GM23338 (cell line): ENCODE results near the gene DBH. TPM values are rescaled to one million over a fixed set of nuclear protein-coding genes. Genes with fewer than 3 reads are reported as not detected.

ENCODE experiments used
- ATAC-seq: fragments of 200-7000 bp; cut with Tn5 transposase; 3 replicates; pipeline ENCODE4 v1.9.1; 2020
- DNase-seq: peaks from one replicate; pipeline ENCODE4 v3.0.0-alpha.2; 2015; ENCODE audit warnings: low spot score
- H2AFZ ChIP-seq: fragments of 200-600 bp; sonication (generic); 2 replicates; pipeline ENCODE4 v1.8.0; 2016; ENCODE audit warnings: antibody characterized with exemption, mild to moderate bottlenecking, moderate library complexity
- H3F3A ChIP-seq: fragments of 200-600 bp; sonication (generic); replicated peaks from 2 replicates; pipeline ENCODE4 v1.8.0; 2017; ENCODE audit warnings: antibody characterized with exemption, mixed run types, low read depth
- H3K27ac ChIP-seq: fragments of 200-600 bp; sonication (generic); 2 replicates; pipeline ENCODE4 v1.6.1; 2016; ENCODE audit warnings: low read depth
- H3K27me3 ChIP-seq: fragments of 200-600 bp; sonication (generic); 2 replicates; pipeline ENCODE4 v1.8.0; 2016; ENCODE audit warnings: mild to moderate bottlenecking, mixed run types, moderate library complexity; ENCODE audit not compliant: insufficient read depth
- H3K36me3 ChIP-seq: fragments of 200-600 bp; sonication (generic); 2 replicates; pipeline ENCODE4 v1.8.0; 2016; ENCODE audit warnings: mild to moderate bottlenecking; ENCODE audit not compliant: insufficient read depth
- H3K4me1 ChIP-seq: fragments of 200-600 bp; sonication (generic); 2 replicates; pipeline ENCODE4 v1.8.0; 2016; ENCODE audit warnings: mild to moderate bottlenecking, moderate library complexity; ENCODE audit not compliant: insufficient read depth
- H3K4me2 ChIP-seq: fragments of 200-600 bp; sonication (generic); 2 replicates; pipeline ENCODE4 v1.7.1; 2017; ENCODE audit warnings: mixed run types
- H3K4me3 ChIP-seq: fragments of 200-600 bp; sonication (generic); 2 replicates; pipeline ENCODE4 v1.6.1; 2016; ENCODE audit warnings: mixed run types
- H3K79me2 ChIP-seq: fragments of 200-600 bp; sonication (generic); replicated peaks from 2 replicates; pipeline ENCODE4 v1.8.0; 2017; ENCODE audit warnings: mild to moderate bottlenecking; ENCODE audit not compliant: insufficient read depth
- H3K9me2 ChIP-seq: fragments of 200-600 bp; sonication (generic); 2 replicates; pipeline ENCODE4 v1.8.0; 2017; ENCODE audit not compliant: insufficient read depth
- H4K20me1 ChIP-seq: fragments of 200-600 bp; sonication (generic); replicated peaks from 2 replicates; pipeline ENCODE4 v1.8.0; 2017; ENCODE audit warnings: mild to moderate bottlenecking; ENCODE audit not compliant: insufficient read depth
- H3K27ac Mint-ChIP-seq: 2 replicates; pipeline ENCODE4 v1.8.0; 2020; ENCODE audit warnings: inconsistent platforms, mild to moderate bottlenecking, moderate library complexity, mixed read lengths
- H3K27me3 Mint-ChIP-seq: 3 replicates; pipeline ENCODE4 v1.8.0; 2022; ENCODE audit warnings: low read depth, mild to moderate bottlenecking, moderate library complexity, mixed read lengths, inconsistent platforms; ENCODE audit not compliant: insufficient read depth, poor library complexity
- H3K36me3 Mint-ChIP-seq: 3 replicates; pipeline ENCODE4 v1.8.0; 2021; ENCODE audit warnings: low read depth, mild to moderate bottlenecking, inconsistent platforms, moderate library complexity, mixed read lengths
- H3K4me1 Mint-ChIP-seq: 3 replicates; pipeline ENCODE4 v1.8.0; 2020; ENCODE audit warnings: mild to moderate bottlenecking, inconsistent platforms, mixed read lengths
- H3K4me3 Mint-ChIP-seq: 3 replicates; pipeline ENCODE4 v1.8.0; 2021; ENCODE audit warnings: moderate library complexity, mild to moderate bottlenecking, inconsistent platforms, mixed read lengths
- H3K9me3 Mint-ChIP-seq: 3 replicates; pipeline ENCODE4 v1.8.0; 2020; ENCODE audit warnings: moderate library complexity, mild to moderate bottlenecking, inconsistent platforms, mixed read lengths
- CREB1 ChIP-seq: fragments of 250-450 bp; sonication (Bioruptor Pico); IDR thresholded peaks from 2 replicates; pipeline ENCODE4 v1.5.0; 2020; ENCODE audit warnings: low read depth, mild to moderate bottlenecking, moderate library complexity
- ETS1 ChIP-seq: IDR thresholded peaks from 2 replicates; pipeline ENCODE4 v1.6.1; 2016; ENCODE audit warnings: antibody characterized with exemption
- EZH2 ChIP-seq: fragments of 200-600 bp; sonication (generic); IDR thresholded peaks from one replicate; pipeline ENCODE4 v1.8.0; 2017; ENCODE audit warnings: antibody characterized with exemption, mild to moderate bottlenecking, low read depth; ENCODE audit not compliant: unreplicated experiment
- EZH2phosphoT487 ChIP-seq: fragments of 200-600 bp; sonication (generic); IDR thresholded peaks from one replicate; pipeline ENCODE4 v1.8.1; 2018; ENCODE audit warnings: antibody characterized with exemption; ENCODE audit not compliant: unreplicated experiment
- JUNB ChIP-seq: IDR thresholded peaks from one replicate; pipeline ENCODE4 v1.6.1; 2016; ENCODE audit warnings: antibody characterized with exemption; ENCODE audit not compliant: unreplicated experiment
- NANOG ChIP-seq: IDR thresholded peaks from 2 replicates; pipeline ENCODE4 v1.6.1; 2016; ENCODE audit warnings: antibody characterized with exemption, borderline replicate concordance
- POLR2AphosphoS5 ChIP-seq: IDR thresholded peaks from 2 replicates; pipeline ENCODE4 v1.6.1; 2016; ENCODE audit warnings: antibody characterized with exemption, low read depth
- REST ChIP-seq: IDR thresholded peaks from one replicate; pipeline ENCODE4 v1.6.1; 2018; ENCODE audit warnings: antibody characterized with exemption; ENCODE audit not compliant: unreplicated experiment
- STAT1 ChIP-seq: IDR thresholded peaks from one replicate; pipeline ENCODE4 v1.6.1; 2016; ENCODE audit warnings: antibody characterized with exemption; ENCODE audit not compliant: unreplicated experiment
- ZNF114 ChIP-seq: fragments of 250-450 bp; sonication (Bioruptor Pico); IDR thresholded peaks from 2 replicates; pipeline ENCODE4 v1.5.0; 2020; ENCODE audit warnings: mild to moderate bottlenecking, moderate library complexity
- ZNF331 ChIP-seq: fragments of 250-450 bp; sonication (Bioruptor Pico); IDR thresholded peaks from 2 replicates; pipeline ENCODE4 v1.5.0; 2020; ENCODE audit warnings: low read depth, mild to moderate bottlenecking, moderate library complexity
- polyA plus RNA-seq: library from polyadenylated mRNA; unstranded; fragments of >200 nt; fragmentation: Nextera tagmentation; extraction: Ambion mirVana; gene quantifications from 2 replicates; pipeline ENCODE4 v1.2.1, GENCODE V29; 2016
- total RNA-seq: library from RNA; depleted of rRNA; stranded (reverse); fragments of >200 nt; shearing (Covaris generic); gene quantifications from 2 replicates; pipeline ENCODE4 v1.2.3, GENCODE V29; 2014
- TF ChIP-seq, protein P1 (sequence below), 2 experiments: fragments of 200-600 bp in 1 of 2; sonication (generic) in 1 of 2; conservative IDR thresholded peaks; 2 replicates each; pipeline versions ENCODE4 v1.5.1 to v1.6.1; 2016 to 2017; ENCODE audit warnings: antibody characterized with exemption in 2 of 2, low read depth in 2 of 2, mild to moderate bottlenecking in 2 of 2, moderate library complexity in 1 of 2

Gene DBH
- total and polyA plus RNA-seq, 2 experiments from 2014 or later: 0.08 to 0.24 TPM

DNA sequence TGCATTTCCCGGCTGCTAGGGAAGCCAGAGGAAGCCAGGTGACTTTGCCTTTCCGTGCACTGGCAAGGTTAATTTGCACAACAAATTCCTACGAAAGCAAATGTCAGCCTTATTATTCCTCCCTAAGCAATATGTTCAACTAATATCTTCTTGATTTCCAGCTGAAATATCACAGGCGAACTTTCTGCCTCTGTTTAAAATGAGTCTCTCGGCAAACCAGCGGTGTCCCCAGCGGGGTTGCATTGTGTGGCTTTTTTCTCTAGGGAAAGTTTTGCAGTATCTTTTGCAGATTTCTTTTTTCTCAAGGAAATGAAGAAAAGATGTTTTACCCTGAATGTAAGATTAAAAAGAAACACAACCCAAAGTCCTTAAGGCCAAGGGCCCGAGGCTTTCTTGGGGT is 1.9 kb downstream of the DBH start (continued):
- TF ChIP-seq JUNB: no peak
- no peak for TF ChIP-seq REST
- no peak for TF ChIP-seq ZNF114 (CRISPR knock-in tag)
- no peak for TF ChIP-seq EZH2

- Mint-ChIP-seq H3K9me3 (no peaks in the 10 kb centered on the region), H3K4me1 (peaks cover 38% of the 10 kb centered on the region), H3K27ac (peak overlapping the region; percentile 36; the same call in 1 of the 2 replicates), H3K4me3 (no peak overlapping the region), H3K36me3 (no peaks in the 10 kb centered on the region; the same call in 2 of the 3 replicates), H3K27me3 (peaks cover 14% of the 10 kb centered on the region)
- H3K27ac ChIP-seq: no peak overlapping the region
- no peaks in the 10 kb centered on the region for H3K36me3 ChIP-seq
- H3K79me2 ChIP-seq: no peaks in the 10 kb centered on the region
- H3K4me3 ChIP-seq: no peak overlapping the region
- H3K4me2 ChIP-seq: no peak overlapping the region
- no peak for DNase-seq
- peaks cover 19% of the 10 kb centered on the region for H3K4me1 ChIP-seq
- ATAC-seq: no peak
- H3F3A ChIP-seq: no peaks in the 10 kb centered on the region
- H3K27me3 ChIP-seq: no peaks in the 10 kb centered on the region
- H3K9me2 ChIP-seq: no peaks in the 10 kb centered on the region
- no peaks in the 10 kb centered on the region for H4K20me1 ChIP-seq
- no peak overlapping the region for H2AFZ ChIP-seq
- TF ChIP-seq ZNF331: no peak
- TF ChIP-seq POLR2AphosphoS5: no peak
- TF ChIP-seq EZH2phosphoT487: no peak
- no peak for TF ChIP-seq REST
- TF ChIP-seq, protein P1, sequence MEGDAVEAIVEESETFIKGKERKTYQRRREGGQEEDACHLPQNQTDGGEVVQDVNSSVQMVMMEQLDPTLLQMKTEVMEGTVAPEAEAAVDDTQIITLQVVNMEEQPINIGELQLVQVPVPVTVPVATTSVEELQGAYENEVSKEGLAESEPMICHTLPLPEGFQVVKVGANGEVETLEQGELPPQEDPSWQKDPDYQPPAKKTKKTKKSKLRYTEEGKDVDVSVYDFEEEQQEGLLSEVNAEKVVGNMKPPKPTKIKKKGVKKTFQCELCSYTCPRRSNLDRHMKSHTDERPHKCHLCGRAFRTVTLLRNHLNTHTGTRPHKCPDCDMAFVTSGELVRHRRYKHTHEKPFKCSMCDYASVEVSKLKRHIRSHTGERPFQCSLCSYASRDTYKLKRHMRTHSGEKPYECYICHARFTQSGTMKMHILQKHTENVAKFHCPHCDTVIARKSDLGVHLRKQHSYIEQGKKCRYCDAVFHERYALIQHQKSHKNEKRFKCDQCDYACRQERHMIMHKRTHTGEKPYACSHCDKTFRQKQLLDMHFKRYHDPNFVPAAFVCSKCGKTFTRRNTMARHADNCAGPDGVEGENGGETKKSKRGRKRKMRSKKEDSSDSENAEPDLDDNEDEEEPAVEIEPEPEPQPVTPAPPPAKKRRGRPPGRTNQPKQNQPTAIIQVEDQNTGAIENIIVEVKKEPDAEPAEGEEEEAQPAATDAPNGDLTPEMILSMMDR (conservative IDR thresholded peaks at IDR 0.05; ENCODE audit: low read depth in 2 of 2): no peak
- no peak for TF ChIP-seq NANOG
- no peak for TF ChIP-seq CREB1 (CRISPR knock-in tag)
- no peak for TF ChIP-seq EZH2
- TF ChIP-seq JUNB: no peak
- no peak for TF ChIP-seq ETS1
- TF ChIP-seq STAT1: no peak
- TF ChIP-seq ZNF114 (CRISPR knock-in tag): no peak
Observed at GRCh38 chr9:133638711-133639110, 2.5 kb downstream of the DBH start.
